ENCODE data around the gene SIGLEC6.

GRCh38 chr19:51546107-51546649 is 14.7 kb upstream of the SIGLEC6 start:
- no peak for TF ChIP-seq EZH2 (IDR thresholded peaks at IDR 0.05; ENCODE audit: insufficient read depth, poor library complexity, severe bottlenecking)
- no peak for TF ChIP-seq EZH2phosphoT487 (IDR thresholded peaks at IDR 0.05; ENCODE audit: insufficient read depth, low read depth)
